ENCODE measurements around the gene FRMD5. TPM values are rescaled to one million over a fixed set of nuclear protein-coding genes. Genes with fewer than 3 reads are reported as not detected.

FRMD5 gene
- total and polyA plus RNA-seq, 2 experiments from 2014 or later: 5.9 to 10.1 TPM

- Histone ChIP-seq H3K4me3 (no peak overlapping the region), H3K9me2 (ENCODE audit: insufficient read depth) (no peaks in the 10 kb centered on the region; the same call in 1 of the 2 replicates), H4K20me1 (replicated peaks; ENCODE audit: insufficient read depth) (peaks cover 4% of the 10 kb centered on the region; the same call in 1 of the 2 replicates), H3K79me2 (replicated peaks; ENCODE audit: insufficient read depth) (no peaks in the 10 kb centered on the region), H3K4me2 (no peak overlapping the region), H3K27ac (ENCODE audit: low read depth) (no peak overlapping the region), H3K27me3 (ENCODE audit: insufficient read depth) (no peaks in the 10 kb centered on the region), H2AFZ (no peak overlapping the region), H3K36me3 (ENCODE audit: insufficient read depth) (no peaks in the 10 kb centered on the region), H3F3A (replicated peaks; ENCODE audit: low read depth) (no peaks in the 10 kb centered on the region), H3K4me1 (ENCODE audit: insufficient read depth) (peaks cover 14% of the 10 kb centered on the region)
- peaks cover 18% of the 10 kb centered on the region for H3K4me1 Mint-ChIP-seq
- no peak for ATAC-seq
- H3K27ac Mint-ChIP-seq: no peak overlapping the region
- no peak for DNase-seq (ENCODE audit: low spot score)
- H3K4me3 Mint-ChIP-seq: no peak overlapping the region
- TF ChIP-seq STAT1 (IDR thresholded peaks at IDR 0.05; ENCODE audit: unreplicated experiment) (no peak), EZH2 (IDR thresholded peaks at IDR 0.05; ENCODE audit: low read depth, unreplicated experiment) (no peak), ZNF331 (CRISPR knock-in tag; IDR thresholded peaks at IDR 0.05; ENCODE audit: low read depth) (no peak), REST (IDR thresholded peaks at IDR 0.05; ENCODE audit: unreplicated experiment) (no peak), ZNF114 (CRISPR knock-in tag; IDR thresholded peaks at IDR 0.05) (no peak), JUNB (IDR thresholded peaks at IDR 0.05; ENCODE audit: unreplicated experiment) (no peak), CTCF (conservative IDR thresholded peaks at IDR 0.05; ENCODE audit: low read depth in 2 of 2) (no peak), ETS1 (IDR thresholded peaks at IDR 0.05) (no peak), CREB1 (CRISPR knock-in tag; IDR thresholded peaks at IDR 0.05; ENCODE audit: low read depth) (no peak), POLR2AphosphoS5 (IDR thresholded peaks at IDR 0.05; ENCODE audit: low read depth) (no peak), NANOG (IDR thresholded peaks at IDR 0.05; ENCODE audit: borderline replicate concordance) (no peak), EZH2phosphoT487 (IDR thresholded peaks at IDR 0.05; ENCODE audit: unreplicated experiment) (no peak), ZNF462 (CRISPR knock-in tag; IDR thresholded peaks at IDR 0.05) (no peak)
- H3K27me3 Mint-ChIP-seq (ENCODE audit: insufficient read depth, low read depth, poor library complexity): no peaks in the 10 kb centered on the region
- no peaks in the 10 kb centered on the region for H3K36me3 Mint-ChIP-seq (ENCODE audit: low read depth)
- 0 out of 3 replicates have a peak, but pooled peaks cover 3% of the 10 kb centered on the region for H3K9me3 Mint-ChIP-seq
Observed at GRCh38 chr15:43981576-43981975, 213.5 kb downstream of the FRMD5 start.

Data from GM23338 (cell line).